Testis (tissue), 5 donors: Measurements from ENCODE around the gene TUBAL3. TPM values are rescaled to one million over a fixed set of nuclear protein-coding genes. Genes with fewer than 3 reads are reported as not detected.

ENCODE experiments used
- DNase-seq: peaks from one replicate; pipeline ENCODE4 v3.0.0-alpha.2; 2019
- H3K27ac ChIP-seq, 2 donors: fragments of 200-600 bp; sonication (generic); one replicate each; pipeline ENCODE4 v1.5.1; 2019
- H3K27me3 ChIP-seq: fragments of 200-600 bp; sonication (generic); one replicate; pipeline ENCODE4 v1.5.1; 2019
- H3K36me3 ChIP-seq: fragments of 200-600 bp; sonication (generic); one replicate; pipeline ENCODE4 v1.5.1; 2017; ENCODE audit warnings: low read depth; ENCODE audit errors: missing control alignments
- H3K4me1 ChIP-seq: fragments of 200-600 bp; sonication (generic); one replicate; pipeline ENCODE4 v1.5.1; 2019
- H3K4me3 ChIP-seq, 2 donors: fragments of 200-600 bp; sonication (generic); one replicate each; pipeline ENCODE4 v1.5.1; 2017 to 2019
- H3K9me3 ChIP-seq: fragments of 200-600 bp; sonication (generic); one replicate; pipeline ENCODE4 v1.5.1; 2017
- CTCF ChIP-seq, 3 experiments: fragments of 450-650 bp in 2 of 3; fragments of 200-600 bp in 1 of 3; sonication (generic) in 1 of 3; IDR thresholded peaks; one replicate each; pipeline ENCODE4 v1.5.1; 2016 to 2019; ENCODE audit warnings: antibody characterized with exemption in 3 of 3, mild to moderate bottlenecking in 2 of 3, moderate library complexity in 1 of 3
- POLR2A ChIP-seq: fragments of 450-650 bp; IDR thresholded peaks from one replicate; pipeline ENCODE4 v1.6.1; 2017; ENCODE audit warnings: antibody characterized with exemption, mild to moderate bottlenecking, moderate library complexity
- WGBS, 2 donors: methylation state at CpG; one replicate each; pipeline ENCODE4 v1.1.5; 2018; 5-methylcytosine and 5-hydroxymethylcytosine counted together
- intact Hi-C: fragments of 100-400 bp; cut with DNase I; formaldehyde crosslinking; loops from one replicate; pipeline ENCODE4 v1.15.1; 2023; ENCODE audit warnings: low total_unique reads
- long read RNA-seq, 2 donors: transcript quantifications; one replicate each; lab custom pipeline, GENCODE V29; 2026
- polyA plus RNA-seq: library from polyadenylated mRNA; stranded (reverse); fragments of 350-450 nt; fragmentation: Illumina TruSeq; extraction: RNeasy Lipid Tissue Mini Kit (QIAGEN cat#74804); gene quantifications from one replicate; pipeline ENCODE4 v1.2.3, GENCODE V29; 2014; ENCODE audit warnings: low read depth, low replicate concordance; ENCODE audit not compliant: insufficient read depth
- total RNA-seq, 2 donors: library from RNA; depleted of rRNA; stranded (reverse); fragments of >200 nt; gene quantifications; one replicate each; pipeline ENCODE4 v1.2.3, GENCODE V29; 2016

The TUBAL3 gene
- 1 to 10 TPM in 1 of 2 donors, under 1 TPM in 1; 0.93 to 2.5 TPM for total RNA-seq
- 5.3 TPM for polyA plus RNA-seq
- long read RNA-seq, donor 1, result 0 reads
- long read RNA-seq, donor 2, result 0 reads

GRCh38 chr10:5404208-5405041 lies at the start of gene TUBAL3:
Gene TUBAL3 (minus strand): TSS chr10:5404828. CDS start chr10:5404792, 36 bp downstream.
- H3K27me3 ChIP-seq, result no peaks in the 10 kb centered on the region
- WGBS, 2 donors, result 58 to 69% methylated on average over 8 of the region's 8 CpGs
- no peak within 1 kb of the TSS for H3K27ac ChIP-seq
- DNase-seq, result no peak
- H3K9me3 ChIP-seq, result no peaks in the 10 kb centered on the region
- H3K4me3 ChIP-seq, result no peak within 1 kb of the TSS
- no peaks in the 10 kb centered on the region for H3K36me3 ChIP-seq
- intact Hi-C loops, result no loop called here
- H3K4me1 ChIP-seq, result no peaks in the 10 kb centered on the region
- no peak for TF ChIP-seq CTCF (IDR thresholded peaks at IDR 0.05)
- TF ChIP-seq POLR2A, result no peak

DNA sequence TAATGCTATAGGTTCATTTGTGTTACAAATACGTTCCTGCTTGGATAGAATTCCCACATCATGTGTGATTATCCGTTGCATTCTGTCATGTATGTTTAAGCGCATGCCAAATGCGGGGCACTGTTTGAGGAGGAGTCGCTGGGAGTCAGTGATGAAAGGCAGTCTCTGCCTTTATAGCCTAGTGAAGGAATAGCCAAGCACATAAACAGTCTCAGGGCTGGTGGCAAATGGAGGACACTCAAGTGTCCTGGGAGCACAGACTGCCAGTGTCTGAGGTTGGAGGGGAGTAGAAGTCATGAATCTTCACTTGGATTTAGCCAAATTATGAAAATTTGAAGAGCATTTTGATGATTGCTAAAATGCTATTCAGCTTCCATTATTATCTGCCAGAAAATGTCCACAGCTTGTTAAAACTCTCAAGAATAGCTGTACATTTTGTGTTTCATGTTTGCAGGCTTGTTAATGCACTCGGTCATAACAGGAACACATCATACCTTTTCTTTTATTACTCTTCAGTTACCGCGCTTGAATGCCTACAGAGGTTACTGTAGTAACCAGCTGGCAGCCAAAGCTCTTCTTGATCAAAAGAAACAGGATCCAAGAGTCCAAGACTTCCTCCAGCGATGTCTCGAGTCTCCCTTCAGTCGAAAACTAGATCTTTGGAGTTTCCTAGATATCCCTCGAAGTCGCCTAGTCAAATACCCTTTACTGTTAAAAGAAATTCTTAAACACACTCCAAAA lies 49.3 kb upstream of the TUBAL3 start:
- DNase-seq, result no peak
- Histone ChIP-seq H3K4me3 (no peak overlapping the region), H3K27ac (no peak overlapping the region), H3K9me3 (no peaks in the 10 kb centered on the region), H3K27me3 (no peaks in the 10 kb centered on the region), H3K36me3 (no peaks in the 10 kb centered on the region), H3K4me1 (peaks cover 5% of the 10 kb centered on the region)
- WGBS, 2 donors, result 88 to 94% methylated on average over 13 of the region's 13 CpGs
- intact Hi-C loops, result no loop called here
- no peak for TF ChIP-seq POLR2A
- TF ChIP-seq CTCF (IDR thresholded peaks at IDR 0.05), result no peak

GRCh38 chr10:5450605-5451384 lies 46.2 kb upstream of the TUBAL3 start:
- Histone ChIP-seq H3K9me3 (no peaks in the 10 kb centered on the region), H3K36me3 (no peaks in the 10 kb centered on the region), H3K4me3 (no peak overlapping the region), H3K27me3 (no peaks in the 10 kb centered on the region), H3K4me1 (peaks cover 6% of the 10 kb centered on the region), H3K27ac (no peak overlapping the region)
- TF ChIP-seq POLR2A, result no peak
- TF ChIP-seq CTCF (IDR thresholded peaks at IDR 0.05), result no peak
- intact Hi-C loops, result no loop called here
- 67 to 75% methylated on average over 4 of the region's 4 CpGs for WGBS, 2 donors
- no peak for DNase-seq

GRCh38 chr10:5449823-5450222 lies 45.2 kb upstream of the TUBAL3 start:
- no peak overlapping the region for H3K4me3 ChIP-seq
- intact Hi-C loops, result no loop called here
- no peak for DNase-seq
- H3K4me1 ChIP-seq, result peaks cover 6% of the 10 kb centered on the region
- TF ChIP-seq CTCF (IDR thresholded peaks at IDR 0.05) (no peak), POLR2A (no peak)
- WGBS, 2 donors, result 24 to 37% methylated on average over 8 of the region's 8 CpGs
- H3K27me3 ChIP-seq, result no peaks in the 10 kb centered on the region
- H3K36me3 ChIP-seq, result no peaks in the 10 kb centered on the region
- no peaks in the 10 kb centered on the region for H3K9me3 ChIP-seq
- H3K27ac ChIP-seq, result peak overlapping the region in 1 of 2 donors; percentile 41
